ENCODE results near the gene MYCN. TPM values are rescaled to one million over a fixed set of nuclear protein-coding genes. Genes with fewer than 3 reads are reported as not detected.

The MYCN gene
- 0.37 TPM in 1 of 2 replicates, not detected in the other for total RNA-seq

DNA sequence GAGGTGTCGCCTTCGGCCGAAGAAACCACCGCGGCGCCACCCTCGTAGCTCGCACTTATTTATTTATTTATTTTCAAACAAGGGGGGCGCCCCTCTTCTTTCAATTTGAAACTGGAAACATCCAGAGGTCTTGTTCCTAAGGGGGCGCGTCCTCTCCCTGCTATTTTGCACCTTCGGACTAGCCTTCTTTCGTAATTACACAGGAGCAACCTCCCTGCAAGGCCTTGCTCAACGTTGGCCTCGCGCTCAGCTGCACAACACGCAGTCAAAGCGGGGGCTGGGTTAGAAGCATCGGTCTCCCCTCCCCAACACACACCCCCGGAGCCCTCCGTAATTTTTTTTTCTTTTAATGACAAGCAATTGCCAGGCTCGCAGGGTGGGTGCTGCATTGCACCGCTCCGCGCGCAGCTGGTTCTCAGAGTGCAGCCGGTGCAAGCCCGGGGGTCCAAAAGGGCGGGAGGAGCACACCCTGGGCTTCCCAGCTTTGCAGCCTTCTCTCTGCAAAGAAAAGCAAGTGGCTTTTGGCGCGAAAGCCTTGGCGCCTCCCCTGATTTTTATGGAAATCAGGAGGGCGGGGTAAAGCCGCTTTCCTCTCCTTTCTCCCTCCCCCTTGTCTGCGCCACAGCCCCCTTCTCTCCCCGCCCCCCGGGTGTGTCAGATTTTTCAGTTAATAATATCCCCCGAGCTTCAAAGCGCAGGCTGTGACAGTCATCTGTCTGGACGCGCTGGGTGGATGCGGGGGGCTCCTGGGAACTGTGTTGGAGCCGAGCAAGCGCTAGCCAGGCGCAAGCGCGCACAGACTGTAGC lies at the start of gene MYCN:
MYCN (plus strand) TSS at position 697 of the 807 bp plus-strand sequence. CDS start 1,515 bp downstream, outside the sequence.

